Retinal pigment epithelial cell (primary cell): ENCODE measurements around the gene BMI1.

Experiments used
- DNase-seq: peaks from one replicate; pipeline ENCODE4 v3.0.0-alpha.2; 2010; ENCODE audit warnings: low read depth
- H3K4me3 ChIP-seq: 2 replicates; pipeline ENCODE4 v1.5.1; 2011; ENCODE audit warnings: mild to moderate bottlenecking, low read length, control low read depth, moderate library complexity
- CTCF ChIP-seq: conservative IDR thresholded peaks from 2 replicates; pipeline ENCODE4 v1.5.1; 2011; ENCODE audit warnings: low read depth, low read length, control low read depth, inconsistent platforms

Gene BMI1

GRCh38 chr10:22363305-22363704, 42.4 kb downstream of the BMI1 start:
- no peak for TF ChIP-seq CTCF
- no peak overlapping the region for H3K4me3 ChIP-seq
- DNase-seq, result no peak

- DNase-seq, result no peak
- no peak overlapping the region for H3K4me3 ChIP-seq
- TF ChIP-seq CTCF, result no peak
Measured at GRCh38 chr10:22364407-22365140, 43.7 kb downstream of the BMI1 start.

GRCh38 chr10:22365233-22365632, 44.3 kb downstream of the BMI1 start:
- DNase-seq, result no peak
- no peak for TF ChIP-seq CTCF
- H3K4me3 ChIP-seq, result no peak overlapping the region

- no peak for DNase-seq
- no peak for TF ChIP-seq CTCF
- no peak overlapping the region for H3K4me3 ChIP-seq
Measured at GRCh38 chr10:22365644-22366434, 44.9 kb downstream of the BMI1 start.

- no peak for TF ChIP-seq CTCF
- H3K4me3 ChIP-seq, result no peak overlapping the region
- no peak for DNase-seq
Measured at GRCh38 chr10:22366435-22366703, 45.5 kb downstream of the BMI1 start.

GRCh38 chr10:22366771-22367170, 45.9 kb downstream of the BMI1 start:
- TF ChIP-seq CTCF, result no peak
- no peak overlapping the region for H3K4me3 ChIP-seq
- DNase-seq, result no peak

GRCh38 chr10:22367471-22367870, 46.6 kb downstream of the BMI1 start:
- DNase-seq, result no peak
- no peak for TF ChIP-seq CTCF
- H3K4me3 ChIP-seq, result no peak overlapping the region
